Activated CD8-positive, alpha-beta memory T cell treated with anti-CD3 and anti-CD28 coated beads for 48 hours (primary cell): Measurements from ENCODE around the gene ACER3.
"Not testable (repeated sequence)": the region's sequence is repeated elsewhere in the genome, so short reads cannot be mapped to it uniquely, and the experiment has no call there.

ENCODE experiments used
- DNase-seq, 3 experiments: peaks; one replicate each; pipeline ENCODE4 v3.0.0-alpha.2; 2020; ENCODE audit warnings: low read depth in 2 of 3, low spot score in 2 of 3

Gene ACER3

GRCh38 chr11:77055913-77056312 is 195.2 kb downstream of the ACER3 start:
- DNase-seq = no peak

GRCh38 chr11:77056814-77057402 is 196.2 kb downstream of the ACER3 start:
- no peak for DNase-seq

- no peak for DNase-seq
Observed at GRCh38 chr11:77057938-77058474, 197.3 kb downstream of the ACER3 start.

GRCh38 chr11:77058900-77059299 is 198.2 kb downstream of the ACER3 start:
- DNase-seq = no peak

- DNase-seq = no peak
Observed at GRCh38 chr11:77059806-77060205, 199.1 kb downstream of the ACER3 start.

- no peak for DNase-seq
Observed at GRCh38 chr11:77060234-77060633, 199.5 kb downstream of the ACER3 start.

GRCh38 chr11:77061258-77061657 is 200.5 kb downstream of the ACER3 start:
- DNase-seq = not testable (repeated sequence)

- no peak for DNase-seq
Observed at GRCh38 chr11:77062924-77063323, 202.2 kb downstream of the ACER3 start.

GRCh38 chr11:77063407-77063806 is 202.7 kb downstream of the ACER3 start:
- DNase-seq = no peak

GRCh38 chr11:77063861-77064260 is 203.1 kb downstream of the ACER3 start:
- DNase-seq = no peak

- no peak for DNase-seq
Observed at GRCh38 chr11:77064648-77065217, 204.0 kb downstream of the ACER3 start.

- no peak for DNase-seq
Observed at GRCh38 chr11:77065878-77066228, 205.1 kb downstream of the ACER3 start.

GRCh38 chr11:77066229-77067042 is 205.7 kb downstream of the ACER3 start, which contains the start of gene CAPN5:
CAPN5 (plus strand) TSS chr11:77066971; CDS start chr11:77084887, 17,916 bp downstream.
- peak; percentile 52 to 81 (median 69) for DNase-seq

GRCh38 chr11:77067861-77068443 is 207.2 kb downstream of the ACER3 start:
- DNase-seq = no peak

GRCh38 chr11:77068457-77069335 is 208.0 kb downstream of the ACER3 start:
- no peak for DNase-seq

GRCh38 chr11:77069336-77069968 is 208.7 kb downstream of the ACER3 start:
- no peak for DNase-seq

GRCh38 chr11:77069969-77070582 is 209.4 kb downstream of the ACER3 start:
- no peak for DNase-seq

- DNase-seq = no peak
Observed at GRCh38 chr11:77071077-77071476, 210.4 kb downstream of the ACER3 start.

- DNase-seq = no peak
Observed at GRCh38 chr11:77071671-77072605, 211.2 kb downstream of the ACER3 start.
